ENCODE data around the gene NEDD4L.

NEDD4L gene

GRCh38 chr18:58300867-58301266 lies 256.8 kb downstream of the NEDD4L start:
- DNase-seq, result no peak

DNA sequence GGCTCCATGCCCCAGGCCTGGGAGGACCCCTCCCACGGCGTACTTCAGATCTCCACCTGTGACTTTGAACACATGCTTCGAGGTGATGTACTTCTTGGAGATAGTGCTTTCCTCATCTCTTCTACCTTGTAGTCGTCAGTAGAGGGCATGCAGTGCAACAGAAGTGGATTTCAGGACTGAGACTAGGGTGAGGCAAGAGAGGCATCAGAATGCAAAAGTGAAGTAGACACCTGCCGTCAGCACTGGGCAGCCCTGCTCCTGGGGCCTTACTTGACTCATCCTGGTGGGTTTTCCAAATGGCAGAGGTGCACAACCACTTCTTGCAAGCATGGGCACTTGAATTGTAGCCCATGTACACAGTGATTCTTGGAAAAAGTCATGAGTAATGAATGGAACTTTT lies 258.8 kb downstream of the NEDD4L start:
- DNase-seq, result no peak

DNA sequence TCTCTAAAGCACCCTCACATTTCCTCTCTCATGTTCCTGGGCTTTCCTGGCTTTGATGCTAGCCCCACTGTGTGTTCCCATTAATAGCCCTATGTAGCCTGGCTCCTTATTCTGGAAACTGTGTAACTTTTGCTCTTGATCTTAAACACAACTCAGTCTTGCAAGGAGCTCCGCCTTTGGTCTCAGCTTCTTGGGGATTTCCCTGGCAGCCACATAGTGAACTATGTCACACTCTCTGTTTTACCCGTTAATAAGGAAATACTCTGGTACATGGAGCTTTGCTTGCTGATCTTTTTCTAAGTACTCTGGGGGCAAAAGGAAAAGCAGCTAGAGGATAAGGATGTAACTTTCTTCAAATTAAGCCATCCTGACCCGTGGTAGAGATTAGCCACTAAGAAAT lies 259.3 kb downstream of the NEDD4L start:
- DNase-seq, result no peak

GRCh38 chr18:58305792-58306191 lies 261.8 kb downstream of the NEDD4L start:
- no peak for DNase-seq

- no peak for DNase-seq
Measured at GRCh38 chr18:58307441-58307840, 263.4 kb downstream of the NEDD4L start.

DNA sequence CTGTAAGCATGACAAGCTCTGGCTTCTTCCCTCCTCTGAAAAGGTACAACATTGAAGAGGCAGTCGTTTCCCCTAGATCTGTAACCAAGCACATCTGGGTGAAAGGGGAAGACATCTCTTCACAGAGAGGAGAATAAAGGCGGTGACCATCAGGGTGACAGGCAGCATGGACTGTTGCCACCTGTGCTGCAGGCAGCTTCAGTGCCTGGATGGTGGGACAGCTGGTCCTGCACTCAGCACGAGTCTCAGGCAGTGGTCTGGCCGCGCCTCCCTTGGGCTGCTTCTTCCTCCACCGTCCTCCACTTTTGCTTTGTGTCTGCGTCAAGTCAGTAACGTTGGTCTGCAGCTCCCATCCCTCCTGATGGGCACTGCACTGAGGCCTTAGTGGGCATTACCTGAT lies 264.4 kb downstream of the NEDD4L start:
- no peak for DNase-seq

DNA sequence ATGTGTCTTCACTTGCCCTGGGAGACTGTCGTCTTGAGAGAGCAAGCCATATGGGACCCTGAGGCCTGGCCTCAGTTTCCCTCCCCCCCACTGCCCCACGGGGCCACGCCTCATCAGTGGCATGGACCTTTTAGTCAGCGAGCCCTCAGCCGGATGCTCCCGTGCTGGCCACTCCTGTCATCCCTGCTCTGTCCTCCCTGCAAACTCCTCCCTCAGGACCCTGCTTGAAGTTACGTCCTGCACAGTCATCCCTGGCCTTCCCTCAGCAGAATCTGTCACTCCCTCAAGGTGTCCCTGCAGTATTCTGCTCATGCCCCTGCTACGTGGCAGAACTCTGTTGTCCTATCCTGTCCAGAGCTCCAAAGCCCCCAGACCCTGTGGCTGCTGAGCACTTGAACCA lies 265.1 kb downstream of the NEDD4L start:
- no peak for DNase-seq

DNA sequence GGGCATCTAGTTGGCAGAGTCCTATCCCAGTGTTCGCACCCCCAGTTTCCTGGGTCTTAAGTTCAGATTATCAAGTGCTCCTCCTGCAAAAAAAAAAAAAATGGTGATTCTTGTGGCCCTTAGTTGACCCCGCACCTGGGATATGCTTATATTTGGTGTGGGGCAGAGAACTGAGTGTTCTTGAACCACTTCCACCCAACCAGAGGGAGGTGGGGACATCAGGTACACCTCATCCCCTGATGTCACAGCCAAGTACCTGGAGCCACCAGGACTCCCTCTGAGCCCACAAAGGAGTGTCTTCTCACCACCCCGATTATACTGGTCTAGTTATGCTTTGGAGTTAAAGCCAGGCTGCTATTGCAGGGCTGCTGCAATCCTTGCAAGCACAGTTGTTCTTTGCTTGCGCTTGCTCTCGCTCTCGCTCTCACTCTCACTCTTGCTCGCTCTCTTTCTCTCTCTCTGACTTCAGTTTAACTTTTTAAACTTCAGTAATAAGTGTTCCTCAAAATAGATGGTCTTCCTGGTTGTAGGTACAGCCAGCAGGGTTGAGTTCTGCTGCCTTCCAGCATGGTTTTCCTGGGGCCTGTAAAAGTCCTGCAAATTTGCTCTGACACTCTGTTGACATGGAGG lies 265.7 kb downstream of the NEDD4L start:
- DNase-seq, result no peak

DNA sequence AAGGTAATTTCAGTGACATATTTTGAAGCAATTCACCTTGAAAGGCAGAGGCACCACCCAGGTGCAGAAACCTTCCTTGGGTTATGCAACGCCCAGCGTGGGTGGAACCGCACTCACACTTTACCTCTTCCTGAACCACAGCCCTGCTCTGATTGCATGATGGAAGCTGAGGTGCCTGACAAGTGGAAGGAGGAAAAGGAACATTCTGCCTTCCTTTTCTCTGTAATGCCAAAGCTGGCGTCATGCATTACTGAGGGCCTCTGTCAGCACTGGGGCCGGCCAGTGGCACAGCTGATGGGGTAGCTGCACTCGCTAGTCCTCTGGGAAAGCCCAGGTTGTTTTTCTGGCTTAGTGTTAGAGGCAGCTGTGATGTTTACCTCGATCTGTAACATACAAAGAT lies 266.5 kb downstream of the NEDD4L start:
- DNase-seq, result no peak

DNA sequence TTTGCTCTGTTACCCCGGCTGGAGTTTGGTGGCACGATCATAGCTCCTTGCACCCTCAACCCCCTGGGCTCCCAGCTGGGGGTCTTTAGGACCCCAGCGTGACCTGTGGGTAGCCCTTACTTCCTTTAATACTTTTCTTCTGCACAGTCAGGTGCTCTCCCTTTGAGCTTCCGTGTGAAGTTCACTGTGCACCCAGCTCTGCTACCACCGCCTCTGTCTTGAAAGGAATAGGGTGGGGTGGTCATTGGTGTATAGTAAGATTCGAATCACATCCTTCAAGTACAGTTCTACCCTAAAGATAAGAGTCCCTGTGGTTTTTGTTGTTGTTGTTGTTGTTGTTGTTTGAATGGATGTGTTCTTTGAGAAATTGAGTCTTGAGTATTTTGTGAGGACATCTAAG lies 267.4 kb downstream of the NEDD4L start:
- no peak for DNase-seq

DNA sequence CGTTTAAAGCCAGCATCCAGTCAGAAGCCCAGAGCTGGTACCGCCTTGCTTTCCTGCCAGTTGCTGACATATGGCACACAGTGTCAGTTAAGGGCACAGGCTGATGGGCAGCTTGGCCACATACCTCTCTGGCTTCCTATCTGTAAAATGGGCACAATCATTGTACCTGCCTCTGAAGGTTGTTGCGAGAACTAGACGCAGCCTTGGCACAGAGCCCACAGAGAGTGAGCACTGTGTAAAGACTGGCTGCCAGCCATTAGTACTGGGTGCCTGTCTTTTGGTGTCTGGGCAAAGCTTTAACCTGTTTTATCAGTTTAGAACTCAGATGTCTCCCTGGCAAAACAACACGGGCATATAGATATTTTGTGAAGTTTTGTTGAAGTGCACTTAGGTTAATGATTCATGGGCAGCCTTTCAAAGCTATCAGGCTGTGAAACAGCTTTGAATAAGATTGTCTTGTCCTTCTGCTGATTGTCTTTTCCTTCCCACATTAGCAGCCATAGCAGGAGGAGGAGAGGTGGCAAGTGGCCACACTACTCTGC lies 269.5 kb downstream of the NEDD4L start:
- no peak for DNase-seq

DNA sequence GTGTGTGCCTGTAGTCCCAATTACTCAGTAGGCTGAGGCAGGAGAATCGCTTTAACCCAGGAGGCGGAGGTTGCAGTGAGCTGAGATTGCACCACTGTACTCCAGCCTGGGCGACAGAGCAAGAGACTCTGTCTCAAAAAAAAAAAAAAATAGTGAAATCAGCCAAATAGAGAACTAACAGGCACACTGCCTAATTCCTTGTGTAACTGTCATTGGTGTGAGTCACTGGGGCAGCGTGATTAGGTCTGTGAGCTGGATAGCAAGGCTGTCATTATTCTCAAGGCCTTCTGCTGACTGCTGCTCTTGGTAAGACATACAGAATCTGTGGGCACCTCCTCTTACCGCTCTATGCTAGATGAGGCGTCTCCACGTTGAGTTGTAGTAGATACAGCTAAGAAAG lies 270.3 kb downstream of the NEDD4L start:
- no peak for DNase-seq

GRCh38 chr18:58315041-58315440 lies 271.0 kb downstream of the NEDD4L start:
- DNase-seq, result no peak

- DNase-seq, result no peak
Measured at GRCh38 chr18:58315739-58316215, 271.8 kb downstream of the NEDD4L start.

- DNase-seq, result no peak
Measured at GRCh38 chr18:58316396-58317342, 272.6 kb downstream of the NEDD4L start.

DNA sequence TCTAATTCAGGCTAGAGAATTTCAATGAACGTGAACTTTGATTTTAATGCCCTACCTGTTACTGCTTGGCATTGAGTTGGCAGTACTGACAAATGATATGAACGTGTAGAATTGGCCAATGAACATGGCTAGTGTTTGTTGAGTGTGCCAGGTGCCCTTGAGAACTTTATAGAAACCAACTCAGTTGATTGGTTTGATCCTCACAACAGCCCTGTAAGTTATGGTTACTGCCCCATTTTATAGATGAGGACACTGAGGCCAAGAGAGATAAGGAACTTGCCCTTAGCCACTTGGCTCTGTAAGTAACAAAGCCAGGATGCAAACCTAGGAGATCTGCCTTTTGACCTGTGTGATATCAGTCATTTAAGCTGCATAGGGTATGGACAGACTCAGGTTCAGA lies 275.7 kb downstream of the NEDD4L start:
- no peak for DNase-seq

- DNase-seq, result no peak
Measured at GRCh38 chr18:58320907-58321561, 277.0 kb downstream of the NEDD4L start.

DNA sequence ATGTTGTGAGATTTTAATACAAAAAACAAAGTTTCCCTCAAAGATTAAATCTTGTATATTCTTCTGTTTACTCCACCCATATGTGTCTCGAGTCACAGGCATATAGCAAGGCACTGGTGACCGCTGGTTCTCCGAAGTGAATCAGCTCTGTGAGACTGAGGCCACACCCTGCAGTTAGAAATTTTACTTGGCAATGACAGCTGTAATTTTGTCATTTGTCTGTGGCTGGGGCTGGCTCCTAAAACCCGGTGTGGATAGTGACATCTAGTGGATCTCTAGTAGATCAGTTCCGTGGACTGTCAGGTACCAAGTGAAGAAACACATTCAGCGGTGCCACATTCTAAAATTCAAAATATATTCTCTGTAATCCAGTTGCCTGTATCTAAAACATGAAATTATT lies 278.0 kb downstream of the NEDD4L start:
- peak in 1 of 2 experiments; percentile 21 for DNase-seq

- DNase-seq, result no peak
Measured at GRCh38 chr18:58322464-58322863, 278.4 kb downstream of the NEDD4L start.

- DNase-seq, result no peak
Measured at GRCh38 chr18:58323866-58324762, 280.1 kb downstream of the NEDD4L start.

DNA sequence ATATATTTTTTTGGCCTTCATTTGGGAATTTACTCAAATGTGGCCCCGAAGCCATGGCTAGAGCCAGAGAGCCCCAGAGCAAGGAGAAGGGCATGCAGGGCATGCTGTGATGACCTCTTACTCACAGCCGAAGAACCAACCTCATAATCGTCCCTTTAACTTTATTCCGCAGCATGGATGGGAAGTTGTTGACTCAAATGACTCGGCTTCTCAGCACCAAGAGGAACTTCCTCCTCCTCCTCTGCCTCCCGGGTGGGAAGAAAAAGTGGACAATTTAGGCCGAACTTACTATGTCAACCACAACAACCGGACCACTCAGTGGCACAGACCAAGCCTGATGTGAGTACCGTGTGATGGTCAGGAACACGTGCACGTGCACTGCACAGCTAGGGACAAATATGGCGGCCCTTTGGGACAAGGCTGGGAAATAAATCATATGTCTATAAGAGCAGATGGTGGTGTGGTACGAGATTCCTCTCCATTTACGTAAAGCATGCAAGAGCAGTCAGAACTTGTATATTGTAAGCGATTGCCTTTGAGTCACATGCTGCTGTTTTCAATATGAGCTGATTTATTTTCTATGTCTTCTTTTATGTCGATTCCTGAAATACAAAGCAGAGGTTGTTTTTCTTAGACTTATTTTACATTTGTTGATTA lies 280.9 kb downstream of the NEDD4L start:
- no peak for DNase-seq

- DNase-seq, result no peak
Measured at GRCh38 chr18:58325494-58325893, 281.5 kb downstream of the NEDD4L start.
